Bone marrow (tissue), 2 donors: ENCODE data around the gene CUEDC1.

ENCODE experiments used
- DNase-seq, 2 donors: peaks; one replicate each; lab custom pipeline; 2025; lab: John Stamatoyannopoulos, UW

CUEDC1 gene

GRCh38 chr17:57874434-57875289, 80.5 kb downstream of the CUEDC1 start:
- DNase-seq, result no peak

DNA sequence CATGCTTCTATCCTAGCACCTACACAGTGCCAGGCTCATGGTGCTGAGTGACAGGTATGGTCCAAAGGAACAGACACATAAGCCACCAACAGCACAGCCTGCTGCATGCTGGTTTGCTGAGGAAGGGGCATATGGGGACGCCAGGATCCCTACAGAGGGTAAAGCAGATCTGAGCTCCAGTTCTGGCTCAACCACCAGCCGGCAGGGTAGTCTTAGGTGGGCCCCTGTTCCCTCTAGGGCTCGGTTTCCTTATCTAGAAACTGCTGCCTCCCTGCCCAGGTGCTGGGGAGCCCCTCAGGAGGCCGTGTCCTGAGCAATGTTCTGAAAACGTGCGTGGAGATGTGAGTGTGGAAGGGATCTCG, 81.2 kb downstream of the CUEDC1 start:
- no peak for DNase-seq

GRCh38 chr17:57873261-57874057, 81.8 kb downstream of the CUEDC1 start:
- DNase-seq, result no peak

- no peak for DNase-seq
Observed at GRCh38 chr17:57872536-57872935, 82.7 kb downstream of the CUEDC1 start.

DNA sequence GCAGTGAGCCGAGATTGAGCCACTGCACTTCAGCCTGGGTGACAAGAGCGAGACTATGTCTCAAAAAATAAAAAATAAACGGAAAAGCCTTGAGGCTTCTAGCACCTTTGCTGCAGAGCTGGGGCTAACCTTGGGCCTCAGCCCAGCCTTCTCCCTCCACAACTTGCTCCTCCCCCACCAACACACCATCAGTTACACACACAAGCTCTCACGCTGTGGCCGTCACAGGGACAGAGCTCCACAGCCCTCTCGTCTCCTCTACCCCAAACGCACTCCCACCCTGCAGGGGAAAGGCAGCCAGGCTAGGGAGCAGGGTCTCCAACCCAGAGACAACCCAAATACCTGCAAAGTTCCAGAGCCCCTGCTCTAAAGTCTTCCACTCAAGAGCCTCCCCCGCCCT, 83.3 kb downstream of the CUEDC1 start:
- no peak for DNase-seq

GRCh38 chr17:57871155-57871554, 84.1 kb downstream of the CUEDC1 start:
- DNase-seq, result no peak

- DNase-seq, result no peak
Observed at GRCh38 chr17:57870283-57870635, 85.0 kb downstream of the CUEDC1 start.

DNA sequence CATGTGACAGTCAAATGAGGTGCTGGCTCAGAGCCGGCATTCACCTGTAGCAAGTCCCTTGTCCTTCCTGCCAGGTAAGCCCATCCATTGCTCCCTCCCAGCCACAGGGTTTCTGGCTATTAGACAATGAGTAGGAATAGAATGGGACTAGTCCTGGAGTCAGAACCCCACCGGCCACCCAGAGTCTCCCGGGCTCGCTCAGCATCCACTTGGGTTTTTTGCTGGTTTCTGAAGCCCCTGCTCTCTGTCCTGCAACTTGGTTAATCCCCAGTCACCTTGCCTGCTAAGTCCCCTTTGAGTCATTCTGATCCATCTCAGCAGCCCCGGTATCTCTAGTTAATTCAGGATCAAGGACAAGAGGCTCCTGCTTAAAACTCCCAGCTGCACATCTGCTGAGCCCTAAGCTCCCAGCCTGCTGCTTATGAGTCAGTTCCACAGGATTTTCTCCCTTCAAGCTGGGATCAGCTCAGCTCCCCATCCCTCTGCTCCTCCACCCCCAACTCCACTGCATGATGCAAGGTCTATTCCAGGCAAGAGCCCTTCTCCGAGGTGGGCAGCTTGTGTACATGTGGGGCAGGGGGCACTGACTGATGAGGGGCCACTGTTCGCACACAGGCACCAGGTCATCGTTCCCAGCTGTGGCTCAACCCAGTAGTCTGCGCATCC, 85.5 kb downstream of the CUEDC1 start:
- DNase-seq, result no peak

DNA sequence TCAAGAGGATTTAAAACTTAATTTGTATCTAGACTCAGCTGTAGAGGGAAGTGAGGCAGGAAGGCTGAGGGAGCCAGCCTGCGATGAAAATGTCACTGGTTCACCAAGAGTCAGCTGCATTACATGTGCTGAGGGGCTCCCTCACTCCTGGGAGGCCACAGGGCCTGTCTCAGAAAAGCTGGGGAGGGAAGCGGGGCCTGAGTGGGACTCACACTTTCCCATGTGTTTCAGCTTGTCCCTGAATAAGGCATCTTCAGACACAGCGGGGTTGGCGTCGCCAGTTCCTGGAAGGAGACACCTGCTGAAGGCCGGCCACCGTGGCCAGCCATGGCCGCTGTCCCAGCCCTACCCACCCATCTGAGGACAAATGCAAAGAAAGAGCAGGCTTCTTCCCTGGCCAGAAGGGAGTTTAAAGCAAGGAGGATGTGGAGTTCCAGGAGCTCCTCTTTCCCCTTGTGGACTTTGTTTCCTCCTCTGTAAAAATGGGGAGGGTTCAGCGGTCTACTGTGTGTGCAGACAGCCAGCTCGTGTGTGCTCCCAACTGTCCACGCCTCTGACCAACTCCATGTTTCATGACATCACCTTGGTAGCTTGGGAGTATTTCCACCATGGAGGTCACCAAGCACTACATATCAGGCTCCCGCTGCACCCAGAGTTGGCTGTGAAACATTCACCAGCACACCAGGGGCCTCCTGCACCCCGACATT, 86.1 kb downstream of the CUEDC1 start:
- DNase-seq, result peak in 1 of 2 donors; percentile 77

DNA sequence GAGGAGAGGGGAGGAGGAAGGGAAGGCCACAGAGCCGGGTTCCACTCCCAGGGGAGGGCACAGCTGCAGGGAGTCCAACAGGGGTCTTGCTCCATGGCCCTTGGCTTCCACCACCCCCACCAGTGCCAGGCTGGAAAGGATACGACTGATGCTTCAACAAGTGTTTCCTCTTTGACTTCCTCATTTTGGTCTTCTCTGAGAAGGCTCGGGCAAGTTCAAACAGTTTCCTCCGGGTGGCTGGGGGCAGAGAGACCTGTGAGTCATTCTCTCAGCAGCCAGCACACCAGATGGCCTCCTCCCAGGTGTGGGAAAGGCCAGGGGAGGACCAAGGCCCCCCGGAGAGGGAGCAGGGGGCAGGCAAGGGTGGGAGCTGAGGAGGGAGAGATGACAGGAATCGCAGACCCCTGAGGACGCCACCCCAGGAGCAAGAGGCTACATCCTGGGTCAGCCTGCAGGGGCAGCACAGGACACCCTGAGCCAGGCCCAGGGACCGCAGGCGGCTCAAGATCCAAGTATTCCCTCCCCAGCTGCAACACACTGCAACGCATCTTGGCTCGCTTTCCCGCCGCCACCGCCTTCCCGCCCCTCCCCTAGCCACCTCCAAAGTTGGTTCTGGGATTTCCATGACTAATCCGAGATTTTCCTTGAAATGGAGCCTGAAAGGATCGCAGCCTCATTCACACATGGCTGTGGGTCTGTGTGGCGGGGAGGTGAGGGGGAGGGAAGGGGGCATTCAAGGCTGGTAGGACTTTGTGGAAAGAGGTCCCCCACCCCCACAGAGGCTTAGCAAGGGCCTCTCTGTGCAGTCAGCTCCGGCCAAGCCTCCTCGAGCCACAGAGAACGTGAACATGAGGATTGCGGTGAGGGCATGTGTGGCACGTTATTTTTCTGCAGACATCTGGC, 87.0 kb downstream of the CUEDC1 start:
- peak; percentile 49 to 96 for DNase-seq

DNA sequence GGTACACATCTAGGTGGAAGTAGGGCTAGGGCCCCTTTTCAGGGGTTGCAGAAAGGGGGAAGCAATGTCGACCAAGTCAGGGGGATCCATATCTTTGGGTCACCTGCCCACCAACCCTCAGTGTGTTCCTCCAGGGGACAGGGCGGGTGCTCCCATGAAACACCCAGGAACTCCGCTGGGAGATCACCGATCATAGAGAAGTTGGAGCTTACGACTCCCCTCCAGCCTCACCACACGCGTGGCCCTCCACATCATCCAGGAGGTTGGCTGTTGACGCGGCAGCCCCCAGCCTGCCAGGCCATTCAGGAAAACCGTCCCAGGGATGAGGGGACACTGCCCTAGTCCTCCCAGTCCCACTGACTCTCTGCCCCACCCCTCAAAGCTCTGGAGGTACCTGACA, 88.1 kb downstream of the CUEDC1 start:
- no peak for DNase-seq

DNA sequence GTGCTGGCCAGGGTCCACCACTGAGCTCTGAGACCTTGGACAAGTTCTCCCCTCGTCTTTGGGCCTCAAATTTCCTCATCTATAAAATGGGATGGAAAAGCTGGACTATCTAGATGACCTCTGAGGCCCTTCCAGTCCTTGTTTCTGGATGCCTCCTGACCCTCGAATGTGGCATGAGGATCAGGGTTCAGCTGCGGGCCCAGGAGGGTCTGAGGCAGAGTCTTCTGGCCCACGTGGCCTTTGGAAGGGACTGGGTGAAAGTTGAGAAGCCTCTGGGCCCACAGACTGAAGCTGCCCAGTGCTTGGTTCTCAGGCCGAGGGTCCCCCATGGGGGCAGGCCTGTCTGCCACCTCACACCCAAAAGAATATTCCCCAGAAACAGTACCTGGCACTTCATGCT, 88.5 kb downstream of the CUEDC1 start:
- DNase-seq, result no peak

DNA sequence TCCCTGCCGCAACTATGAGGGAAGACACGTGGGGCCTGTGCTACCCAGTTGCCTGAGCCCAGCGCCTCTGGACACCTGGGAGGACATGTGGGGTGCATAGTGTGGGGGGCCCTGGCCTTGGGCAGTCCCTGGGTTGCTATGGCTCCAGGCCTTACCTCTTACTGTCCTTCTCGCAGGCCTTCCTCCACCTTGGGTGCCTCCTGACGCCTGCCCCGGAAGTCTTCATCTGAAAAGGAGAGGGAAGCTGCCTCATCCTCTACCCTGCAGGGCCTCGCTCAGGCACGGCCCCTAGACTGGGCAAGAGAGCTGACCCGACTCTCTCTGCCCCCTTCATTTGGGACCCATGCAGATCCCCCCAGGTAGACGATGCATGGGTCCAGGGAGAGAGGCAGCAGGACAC, 88.9 kb downstream of the CUEDC1 start:
- DNase-seq, result no peak

DNA sequence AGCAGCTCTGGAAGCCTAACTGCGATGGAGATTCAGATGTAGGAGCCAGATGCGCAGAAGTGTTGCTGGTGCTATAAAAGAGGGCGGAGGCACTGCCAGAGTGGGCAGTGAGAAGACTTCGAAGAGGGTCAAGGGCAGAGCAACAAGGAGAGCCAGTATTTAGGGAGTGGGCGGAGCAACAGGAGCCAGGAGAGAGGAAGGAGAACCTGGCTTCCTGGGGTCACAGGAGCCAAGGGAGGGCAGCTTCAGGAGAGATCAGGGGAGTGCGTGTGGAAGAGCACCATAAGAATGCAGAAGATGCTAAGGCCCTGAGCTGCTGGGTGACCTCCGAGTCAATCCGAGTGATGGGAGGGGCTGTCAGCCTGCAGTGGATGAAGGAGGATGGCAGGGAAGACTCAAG, 90.9 kb downstream of the CUEDC1 start:
- no peak for DNase-seq

- DNase-seq, result no peak
Observed at GRCh38 chr17:57862694-57863667, 92.2 kb downstream of the CUEDC1 start.

DNA sequence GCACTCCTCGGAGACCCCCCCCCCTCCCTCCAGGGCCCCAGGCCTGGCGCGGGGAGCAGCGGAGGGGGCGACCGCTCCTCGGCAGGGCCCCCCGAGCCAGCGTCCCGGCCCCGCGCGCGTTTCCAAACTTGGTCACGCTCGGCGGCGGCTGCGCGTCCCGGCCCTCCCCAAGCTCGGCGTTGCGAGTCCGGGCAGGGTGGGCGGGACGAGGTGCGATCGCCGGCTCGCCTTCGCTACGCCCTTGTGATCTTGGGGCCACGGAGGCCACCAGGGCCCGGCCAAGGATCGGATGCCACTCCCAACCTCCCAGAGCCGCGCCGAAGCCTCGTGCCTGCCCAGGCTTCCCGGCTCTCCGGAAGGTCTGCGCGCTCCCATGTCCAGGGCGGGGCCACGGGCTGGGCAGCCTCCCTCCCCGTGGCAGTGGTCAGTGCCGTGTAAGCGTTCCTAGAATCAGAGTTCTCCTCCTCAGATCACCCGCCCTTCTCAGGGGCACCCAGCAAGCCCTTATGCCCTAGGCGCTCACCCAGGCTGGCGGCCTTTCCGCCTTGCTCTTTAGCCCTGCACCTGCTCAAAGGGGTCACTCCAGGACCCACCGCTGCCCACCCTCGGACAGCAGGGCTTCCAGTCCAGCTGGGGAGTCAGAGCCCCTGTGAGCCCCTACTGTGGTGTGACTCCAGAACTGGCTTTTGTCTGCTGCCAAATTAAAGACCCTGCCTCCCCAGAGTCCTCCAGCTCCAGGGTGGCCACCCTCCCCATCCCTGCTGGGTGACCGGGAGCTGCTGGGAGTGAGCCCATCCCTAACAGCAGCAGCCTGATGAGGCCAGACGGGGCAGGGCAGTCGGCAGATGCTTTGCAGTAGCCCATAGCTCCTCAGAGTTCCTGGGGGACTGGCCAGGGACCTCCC, 93.2 kb downstream of the CUEDC1 start:
- no peak for DNase-seq

DNA sequence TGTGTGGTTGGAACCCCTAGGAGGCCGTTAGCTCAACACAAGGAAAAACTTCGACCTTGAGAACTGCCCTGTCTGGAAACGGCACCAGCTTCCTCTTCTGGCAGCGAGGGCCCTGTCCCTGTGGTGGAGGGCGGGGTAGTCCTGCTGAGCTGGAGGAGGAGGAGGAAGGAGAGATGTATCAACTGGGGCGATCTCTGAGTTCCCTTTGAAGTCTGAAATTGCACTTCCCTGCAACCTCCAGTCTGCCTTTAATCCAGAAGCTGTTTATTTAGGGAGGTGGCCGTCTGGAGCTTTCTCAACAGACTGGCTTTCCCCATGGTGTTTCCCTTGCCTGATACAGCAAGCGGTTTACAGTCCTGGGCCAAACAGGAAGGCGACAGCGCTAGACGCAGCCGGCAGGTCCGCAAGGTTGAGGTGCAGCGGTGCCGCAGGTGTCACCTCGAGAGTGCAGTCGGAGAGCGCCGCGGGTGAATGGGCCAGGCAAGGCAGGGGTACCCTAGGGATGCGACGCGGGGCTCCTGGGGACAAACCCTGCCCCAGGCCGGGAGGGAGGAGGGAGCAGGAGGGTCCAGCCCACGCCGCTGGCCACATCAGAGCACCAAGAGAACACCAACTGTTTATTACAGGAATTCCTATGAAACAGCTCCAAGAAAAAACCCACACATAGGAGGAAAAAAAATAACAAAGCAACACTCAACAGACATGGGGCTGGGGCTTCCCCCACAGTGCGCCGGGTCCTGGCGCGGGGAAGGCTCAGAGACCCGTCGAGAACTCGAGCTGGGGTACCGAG, 94.0 kb downstream of the CUEDC1 start:
- peak; percentile 41 to 70 for DNase-seq

DNA sequence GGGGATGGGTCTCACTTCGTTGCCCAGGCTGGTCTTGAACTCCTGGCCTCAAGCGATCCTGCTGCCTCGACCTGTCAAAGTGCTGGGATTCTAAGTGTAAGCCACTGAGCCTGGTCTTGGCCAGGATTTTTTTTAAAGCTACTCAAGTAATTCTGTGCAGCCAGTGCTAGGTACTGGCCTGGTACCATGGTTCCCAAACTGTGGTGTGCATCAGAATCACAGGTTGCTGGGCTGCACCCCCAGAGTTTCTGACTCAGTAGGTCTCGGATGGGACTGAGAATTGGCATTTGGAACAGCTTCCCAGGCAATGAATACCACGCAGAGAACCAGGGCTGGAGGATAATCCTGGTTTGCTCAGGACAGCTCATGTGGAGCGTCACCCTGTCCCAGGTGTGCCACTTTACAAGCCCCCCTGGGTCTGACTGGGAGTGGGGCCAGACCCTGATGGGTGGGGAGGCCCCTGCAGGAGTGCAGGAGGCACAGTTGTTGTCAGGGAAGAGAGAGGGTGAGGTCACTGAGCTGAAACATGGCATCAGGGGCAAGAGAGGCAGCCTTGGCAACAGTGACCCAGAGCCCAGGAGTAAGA, 94.7 kb downstream of the CUEDC1 start:
- no peak for DNase-seq
